Stimulated activated memory B cell treated with anti-CD40 and anti-IgM and Interleukin-4, amounts not matched to agents 10 μg/mL and 1 μg/mL and 100 μg/mL, for 72 hours (primary cell): ENCODE measurements around the gene AFAP1L1.
A peak's percentile ranks its signal among the peaks of the same experiment; 100 is the strongest.
"Not testable (repeated sequence)": the region's sequence is repeated elsewhere in the genome, so short reads cannot be mapped to it uniquely, and the experiment has no call there.

Experiments
- ATAC-seq: fragments of 150-1000 bp; cut with Tn5 transposase; 2 replicates; pipeline ENCODE4 v1.10.0; 2021
- H3K27ac Mint-ChIP-seq: one replicate; pipeline ENCODE4 v1.8.0; 2022; ENCODE audit warnings: mild to moderate bottlenecking, mixed read lengths
- H3K27me3 Mint-ChIP-seq: one replicate; pipeline ENCODE4 v1.8.0; 2022; ENCODE audit warnings: mixed read lengths
- H3K36me3 Mint-ChIP-seq: one replicate; pipeline ENCODE4 v1.8.0; 2022; ENCODE audit warnings: mixed read lengths
- H3K4me1 Mint-ChIP-seq: one replicate; pipeline ENCODE4 v1.8.0; 2022; ENCODE audit warnings: mixed read lengths
- H3K4me3 Mint-ChIP-seq: one replicate; pipeline ENCODE4 v1.8.0; 2022; ENCODE audit warnings: mild to moderate bottlenecking, moderate library complexity, mixed read lengths
- H3K9me3 Mint-ChIP-seq: one replicate; pipeline ENCODE4 v1.8.0; 2022; ENCODE audit warnings: mixed read lengths

AFAP1L1 gene

DNA sequence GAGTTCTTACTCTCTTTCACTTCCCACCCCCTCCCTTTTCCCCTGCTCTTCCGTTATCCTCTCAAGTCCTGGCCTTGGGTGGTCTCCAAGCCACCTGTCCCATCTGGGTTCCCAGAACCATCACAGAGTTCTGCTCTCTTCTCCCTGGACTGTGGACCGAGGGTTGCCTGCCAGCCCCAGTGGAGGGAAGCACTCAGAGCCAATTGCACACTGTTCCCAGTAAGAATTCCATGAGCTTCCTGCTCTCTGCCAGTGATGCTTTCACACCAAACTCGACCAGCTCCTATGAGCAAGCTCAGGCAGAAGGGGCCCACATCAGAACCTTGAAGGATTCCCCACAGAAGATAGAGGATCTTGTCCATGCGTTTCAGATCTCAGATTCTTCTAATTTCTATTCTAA lies 20.1 kb upstream of the AFAP1L1 start:
- no peak for ATAC-seq
- no peak overlapping the region for H3K4me3 Mint-ChIP-seq
- H3K27ac Mint-ChIP-seq = no peak overlapping the region
- H3K4me1 Mint-ChIP-seq = no peaks in the 10 kb centered on the region
- no peaks in the 10 kb centered on the region for H3K9me3 Mint-ChIP-seq
- no peaks in the 10 kb centered on the region for H3K36me3 Mint-ChIP-seq
- H3K27me3 Mint-ChIP-seq = peaks cover 27% of the 10 kb centered on the region

- H3K27ac Mint-ChIP-seq = no peak overlapping the region
- H3K4me1 Mint-ChIP-seq = no peaks in the 10 kb centered on the region
- no peak overlapping the region for H3K4me3 Mint-ChIP-seq
- no peaks in the 10 kb centered on the region for H3K9me3 Mint-ChIP-seq
- peaks cover 29% of the 10 kb centered on the region for H3K27me3 Mint-ChIP-seq
- ATAC-seq = no peak
- H3K36me3 Mint-ChIP-seq = no peaks in the 10 kb centered on the region
Observed at GRCh38 chr5:149254506-149254905, 17.2 kb upstream of the AFAP1L1 start.

- ATAC-seq = no peak
- no peak overlapping the region for H3K4me3 Mint-ChIP-seq
- peaks cover 36% of the 10 kb centered on the region for H3K27me3 Mint-ChIP-seq
- H3K9me3 Mint-ChIP-seq = no peaks in the 10 kb centered on the region
- H3K4me1 Mint-ChIP-seq = no peaks in the 10 kb centered on the region
- H3K36me3 Mint-ChIP-seq = no peaks in the 10 kb centered on the region
- no peak overlapping the region for H3K27ac Mint-ChIP-seq
Observed at GRCh38 chr5:149256451-149256850, 15.2 kb upstream of the AFAP1L1 start.

DNA sequence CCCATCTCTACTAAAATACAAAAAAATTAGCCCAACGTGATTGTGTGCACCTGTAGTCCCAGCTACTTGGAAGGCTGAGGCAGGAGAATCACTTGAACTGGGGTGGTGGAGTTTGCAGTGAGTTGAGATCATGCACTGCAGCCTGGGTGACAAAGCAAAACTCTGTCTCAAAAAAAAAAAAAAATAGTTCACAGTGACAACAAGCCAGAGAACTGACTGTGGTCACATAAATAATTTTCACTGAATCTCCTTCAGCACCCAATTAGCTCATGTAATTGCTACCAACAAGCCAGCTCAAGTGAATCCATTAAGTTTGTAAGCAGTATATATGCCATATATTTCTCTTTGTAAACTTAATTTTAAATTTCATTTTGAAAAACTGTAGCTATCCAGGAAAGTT lies 14.5 kb upstream of the AFAP1L1 start:
- H3K9me3 Mint-ChIP-seq = no peaks in the 10 kb centered on the region
- no peak overlapping the region for H3K27ac Mint-ChIP-seq
- ATAC-seq = no peak
- no peak overlapping the region for H3K4me3 Mint-ChIP-seq
- peaks cover 36% of the 10 kb centered on the region for H3K27me3 Mint-ChIP-seq
- no peaks in the 10 kb centered on the region for H3K4me1 Mint-ChIP-seq
- H3K36me3 Mint-ChIP-seq = no peaks in the 10 kb centered on the region

GRCh38 chr5:149257889-149258705 lies 13.6 kb upstream of the AFAP1L1 start:
- Mint-ChIP-seq H3K4me1 (no peaks in the 10 kb centered on the region), H3K9me3 (no peaks in the 10 kb centered on the region), H3K27ac (no peak overlapping the region), H3K4me3 (no peak overlapping the region), H3K36me3 (no peaks in the 10 kb centered on the region), H3K27me3 (peaks cover 36% of the 10 kb centered on the region)
- no peak for ATAC-seq

GRCh38 chr5:149260761-149261160 lies 10.9 kb upstream of the AFAP1L1 start:
- Mint-ChIP-seq H3K4me1 (peaks cover 11% of the 10 kb centered on the region), H3K36me3 (no peaks in the 10 kb centered on the region), H3K27ac (no peak overlapping the region), H3K27me3 (peaks cover 28% of the 10 kb centered on the region), H3K4me3 (no peak overlapping the region), H3K9me3 (no peaks in the 10 kb centered on the region)
- ATAC-seq = no peak

DNA sequence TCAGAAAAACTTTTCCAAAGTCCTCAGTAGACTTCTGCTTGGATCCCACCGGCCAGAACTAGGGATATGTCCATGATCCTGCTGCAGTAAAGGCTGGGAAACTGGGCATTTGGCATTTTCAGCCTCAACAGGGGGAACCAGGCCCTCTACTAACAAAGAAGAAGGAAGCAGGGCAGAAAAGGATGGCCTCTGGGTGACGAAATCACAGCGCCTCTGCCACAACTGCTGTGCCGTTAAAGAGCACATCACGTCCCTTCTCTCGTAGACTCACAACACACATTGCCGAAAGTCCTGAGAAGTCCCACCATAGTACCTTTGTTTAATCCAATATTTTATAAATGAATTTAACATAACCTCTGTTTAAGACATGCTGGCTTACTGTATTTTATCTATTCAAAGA lies 10.4 kb upstream of the AFAP1L1 start:
- no peaks in the 10 kb centered on the region for H3K36me3 Mint-ChIP-seq
- peaks cover 11% of the 10 kb centered on the region for H3K4me1 Mint-ChIP-seq
- H3K27ac Mint-ChIP-seq = no peak overlapping the region
- peaks cover 28% of the 10 kb centered on the region for H3K27me3 Mint-ChIP-seq
- no peaks in the 10 kb centered on the region for H3K9me3 Mint-ChIP-seq
- no peak overlapping the region for H3K4me3 Mint-ChIP-seq
- ATAC-seq = no peak

- Mint-ChIP-seq H3K27me3 (peaks cover 33% of the 10 kb centered on the region), H3K4me3 (no peak overlapping the region), H3K4me1 (peaks cover 11% of the 10 kb centered on the region), H3K27ac (no peak overlapping the region), H3K9me3 (peaks cover 2% of the 10 kb centered on the region), H3K36me3 (no peaks in the 10 kb centered on the region)
- ATAC-seq = no peak
Observed at GRCh38 chr5:149262315-149262714, 9.3 kb upstream of the AFAP1L1 start.

GRCh38 chr5:149264439-149265067 lies 7.1 kb upstream of the AFAP1L1 start:
- no peak overlapping the region for H3K4me3 Mint-ChIP-seq
- no peak overlapping the region for H3K27ac Mint-ChIP-seq
- peaks cover 11% of the 10 kb centered on the region for H3K4me1 Mint-ChIP-seq
- peaks cover 23% of the 10 kb centered on the region for H3K27me3 Mint-ChIP-seq
- peaks cover 9% of the 10 kb centered on the region for H3K9me3 Mint-ChIP-seq
- peak; percentile 92 for ATAC-seq
- no peaks in the 10 kb centered on the region for H3K36me3 Mint-ChIP-seq

- H3K27ac Mint-ChIP-seq = no peak overlapping the region
- no peak for ATAC-seq
- H3K27me3 Mint-ChIP-seq = peaks cover 18% of the 10 kb centered on the region
- no peaks in the 10 kb centered on the region for H3K36me3 Mint-ChIP-seq
- peaks cover 9% of the 10 kb centered on the region for H3K9me3 Mint-ChIP-seq
- H3K4me3 Mint-ChIP-seq = no peak overlapping the region
- H3K4me1 Mint-ChIP-seq = peaks cover 11% of the 10 kb centered on the region
Observed at GRCh38 chr5:149265068-149265465, 6.6 kb upstream of the AFAP1L1 start.

GRCh38 chr5:149265597-149265996 lies 6.1 kb upstream of the AFAP1L1 start:
- Mint-ChIP-seq H3K9me3 (peaks cover 9% of the 10 kb centered on the region), H3K36me3 (no peaks in the 10 kb centered on the region), H3K4me1 (peaks cover 11% of the 10 kb centered on the region), H3K27ac (no peak overlapping the region), H3K27me3 (peaks cover 13% of the 10 kb centered on the region), H3K4me3 (no peak overlapping the region)
- ATAC-seq = no peak

- Mint-ChIP-seq H3K9me3 (peaks cover 9% of the 10 kb centered on the region), H3K4me3 (no peak overlapping the region), H3K27ac (no peak overlapping the region), H3K36me3 (no peaks in the 10 kb centered on the region), H3K27me3 (peaks cover 26% of the 10 kb centered on the region), H3K4me1 (peaks cover 24% of the 10 kb centered on the region)
- no peak for ATAC-seq
Observed at GRCh38 chr5:149267241-149267973, 4.3 kb upstream of the AFAP1L1 start.

- no peak for ATAC-seq
- Mint-ChIP-seq H3K9me3 (peaks cover 9% of the 10 kb centered on the region), H3K27ac (no peak overlapping the region), H3K36me3 (no peaks in the 10 kb centered on the region), H3K4me1 (peaks cover 25% of the 10 kb centered on the region), H3K4me3 (no peak overlapping the region), H3K27me3 (peaks cover 43% of the 10 kb centered on the region)
Observed at GRCh38 chr5:149268928-149269557, 2.6 kb upstream of the AFAP1L1 start.

GRCh38 chr5:149271195-149271715 lies 404 bp upstream of the AFAP1L1 start:
- Mint-ChIP-seq H3K4me3 (peak overlapping the region; percentile 72), H3K4me1 (peaks cover 14% of the 10 kb centered on the region), H3K9me3 (peaks cover 9% of the 10 kb centered on the region), H3K36me3 (no peaks in the 10 kb centered on the region), H3K27me3 (peaks cover 55% of the 10 kb centered on the region), H3K27ac (no peak overlapping the region)
- ATAC-seq = peak; percentile 8

DNA sequence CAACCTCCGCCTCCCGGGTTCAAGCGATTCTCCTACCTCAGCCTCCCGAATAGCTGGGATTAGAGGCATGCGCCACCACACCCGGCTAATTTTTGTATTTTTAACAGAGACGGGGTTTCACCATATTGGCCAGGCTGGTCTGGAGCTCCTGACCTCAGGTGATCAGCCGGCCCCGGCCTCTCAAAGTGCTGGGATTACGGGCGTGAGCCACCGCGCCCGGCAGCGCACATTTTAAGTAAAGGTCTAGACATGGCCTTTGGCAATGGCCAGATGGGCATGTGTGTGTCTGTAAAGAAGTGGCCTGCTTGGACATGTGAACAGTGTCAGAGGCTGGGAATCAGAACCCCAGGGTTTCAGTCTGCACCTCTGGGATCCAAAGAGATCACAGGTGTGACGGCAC lies 1.1 kb downstream of the AFAP1L1 start:
- ATAC-seq, H3K9me3 Mint-ChIP-seq, H3K4me3 Mint-ChIP-seq, H3K36me3 Mint-ChIP-seq, H3K27ac Mint-ChIP-seq: not testable (repeated sequence)
- peaks cover 14% of the 10 kb centered on the region for H3K4me1 Mint-ChIP-seq
- peaks cover 47% of the 10 kb centered on the region for H3K27me3 Mint-ChIP-seq
